Naive thymus-derived CD8-positive, alpha-beta T cell (primary cell): ENCODE measurements around the gene DPYD. TPM values are rescaled to one million over a fixed set of nuclear protein-coding genes. Genes with fewer than 3 reads are reported as not detected.

Experiments
- ATAC-seq, 2 donors: fragments of 150-1000 bp; cut with Tn5 transposase in 1 of 2; sonication (Bioruptor Pico), chemical (Tn5 transposase) in 1 of 2; 1 replicate in 1 of 2; 2 replicates in 1 of 2; pipeline ENCODE4 v1.10.0; 2021; ENCODE audit warnings: mild to moderate bottlenecking in 2 of 2, moderate library complexity in 2 of 2
- POLR2A ChIA-PET: fragments of 350-600 bp; sonication (Branson Sonifier 250); formaldehyde crosslinking; loops from one replicate; lab custom pipeline; 2021; ENCODE audit warnings: antibody characterized with exemption; lab: Charles Lee
- DNase-seq, 10 donors: peaks; one replicate each; pipeline versions ENCODE4 v3.0.0 to v3.0.0-alpha.2; 2020 to 2022
- H3K27ac Mint-ChIP-seq, 10 donors: one replicate each; pipeline ENCODE4 v1.8.0; 2020 to 2022; ENCODE audit warnings: mild to moderate bottlenecking in 10 of 10, mixed read lengths in 10 of 10, moderate library complexity in 4 of 10, inconsistent platforms in 1 of 10
- H3K27me3 Mint-ChIP-seq, 5 donors: one replicate each; pipeline ENCODE4 v1.8.0; 2021 to 2022; ENCODE audit warnings: mixed read lengths in 5 of 5
- H3K36me3 Mint-ChIP-seq, 3 donors: one replicate each; pipeline ENCODE4 v1.8.0; 2020 to 2022; ENCODE audit warnings: mixed read lengths in 3 of 3, mild to moderate bottlenecking in 2 of 3, inconsistent platforms in 1 of 3
- H3K4me1 Mint-ChIP-seq, 4 donors: one replicate each; pipeline ENCODE4 v1.8.0; 2021 to 2022; ENCODE audit warnings: mixed read lengths in 4 of 4
- H3K4me3 Mint-ChIP-seq, 10 donors: one replicate each; pipeline ENCODE4 v1.8.0; 2020 to 2022; ENCODE audit warnings: mild to moderate bottlenecking in 10 of 10, mixed read lengths in 10 of 10, moderate library complexity in 6 of 10, inconsistent platforms in 1 of 10
- H3K9me3 Mint-ChIP-seq, 9 donors: one replicate each; pipeline ENCODE4 v1.8.0; 2020 to 2022; ENCODE audit warnings: mixed read lengths in 9 of 9, mild to moderate bottlenecking in 3 of 9, inconsistent platforms in 1 of 9, moderate library complexity in 1 of 9
- polyA plus RNA-seq, 3 donors: library from polyadenylated mRNA; unstranded; fragments of 300-500 nt; fragmentation: Illumina TruSeq; gene quantifications; one replicate each; pipeline ENCODE4 v1.2.3, GENCODE V29; 2021
- total RNA-seq, 8 experiments: library from RNA in 2 of 8; stranded (reverse) in 2 of 8; gene quantifications; one replicate each; pipeline ENCODE4 v1.2.3 and lab custom pipeline; 2021 to 2026

The DPYD gene
- total and polyA plus RNA-seq, 5 experiments from 2014 or later: 24.1 to 40.9 (median 39.3) TPM

DNA sequence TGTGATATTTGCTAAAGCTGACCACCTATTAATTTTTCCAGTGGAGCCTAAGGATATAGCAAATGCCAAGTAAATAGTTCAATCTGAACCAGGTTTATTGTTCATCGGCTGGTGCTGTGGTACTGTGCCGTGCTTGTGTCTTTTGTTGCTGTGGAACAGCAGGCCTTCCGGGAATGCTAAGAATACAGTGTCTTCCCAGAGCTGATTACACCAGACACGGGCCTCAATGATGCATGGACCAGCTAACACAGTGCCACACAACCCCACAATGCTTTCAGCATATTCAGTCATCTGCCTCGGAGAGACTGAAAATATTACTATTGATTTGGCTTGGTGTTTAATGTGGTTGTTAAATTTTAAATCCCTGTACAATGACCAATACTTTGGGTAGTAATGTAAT, 783.8 kb downstream of the DPYD start:
- no peak for DNase-seq
- no peak overlapping the region for H3K27ac Mint-ChIP-seq
- no peak overlapping the region for H3K4me3 Mint-ChIP-seq
- peaks cover 4 to 24% (median 14%) of the 10 kb centered on the region in 3 donors for H3K36me3 Mint-ChIP-seq
- no peak for ATAC-seq
- POLR2A ChIA-PET: no interaction called here
- peaks cover 2 to 11% (median 6%) of the 10 kb centered on the region in 4 donors for H3K4me1 Mint-ChIP-seq
- H3K27me3 Mint-ChIP-seq: no peaks in the 10 kb centered on the region
- no peaks in the 10 kb centered on the region for H3K9me3 Mint-ChIP-seq

DNA sequence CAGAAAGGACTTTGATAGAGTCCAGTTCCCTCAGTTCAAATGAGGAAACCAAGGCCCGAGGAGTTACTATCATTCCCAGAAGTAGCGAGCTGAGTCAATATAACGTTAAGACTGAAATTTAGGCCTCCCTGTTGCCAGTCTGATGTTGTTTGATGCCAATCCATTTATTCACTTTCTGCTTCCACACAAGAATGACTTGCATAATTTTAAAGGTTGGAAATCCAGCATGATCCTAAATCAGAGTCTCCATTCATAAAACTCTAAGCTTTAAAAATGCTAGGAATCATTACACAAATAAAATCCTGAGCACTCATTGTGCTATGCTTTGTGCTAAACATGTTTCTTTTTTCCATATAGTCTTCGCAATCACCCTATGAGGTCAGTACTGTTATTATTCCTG, 784.9 kb downstream of the DPYD start:
- Mint-ChIP-seq H3K9me3 (no peaks in the 10 kb centered on the region), H3K27me3 (no peaks in the 10 kb centered on the region), H3K4me1 (peaks cover 0 to 11% (median 6%) of the 10 kb centered on the region in 4 donors), H3K27ac (no peak overlapping the region), H3K36me3 (peaks cover 10 to 32% (median 21%) of the 10 kb centered on the region in 3 donors), H3K4me3 (no peak overlapping the region)
- no peak for ATAC-seq
- POLR2A ChIA-PET: no interaction called here
- no peak for DNase-seq

- ATAC-seq (no peak), DNase-seq (no peak)
- Mint-ChIP-seq H3K36me3 (peaks cover 6 to 22% (median 19%) of the 10 kb centered on the region in 3 donors), H3K4me3 (no peak overlapping the region), H3K9me3 (no peaks in the 10 kb centered on the region), H3K27me3 (no peaks in the 10 kb centered on the region), H3K27ac (no peak overlapping the region), H3K4me1 (no peaks in the 10 kb centered on the region)
- POLR2A ChIA-PET: no interaction called here
Observed at GRCh38 chr1:97128426-97128825, 792.4 kb downstream of the DPYD start.

DNA sequence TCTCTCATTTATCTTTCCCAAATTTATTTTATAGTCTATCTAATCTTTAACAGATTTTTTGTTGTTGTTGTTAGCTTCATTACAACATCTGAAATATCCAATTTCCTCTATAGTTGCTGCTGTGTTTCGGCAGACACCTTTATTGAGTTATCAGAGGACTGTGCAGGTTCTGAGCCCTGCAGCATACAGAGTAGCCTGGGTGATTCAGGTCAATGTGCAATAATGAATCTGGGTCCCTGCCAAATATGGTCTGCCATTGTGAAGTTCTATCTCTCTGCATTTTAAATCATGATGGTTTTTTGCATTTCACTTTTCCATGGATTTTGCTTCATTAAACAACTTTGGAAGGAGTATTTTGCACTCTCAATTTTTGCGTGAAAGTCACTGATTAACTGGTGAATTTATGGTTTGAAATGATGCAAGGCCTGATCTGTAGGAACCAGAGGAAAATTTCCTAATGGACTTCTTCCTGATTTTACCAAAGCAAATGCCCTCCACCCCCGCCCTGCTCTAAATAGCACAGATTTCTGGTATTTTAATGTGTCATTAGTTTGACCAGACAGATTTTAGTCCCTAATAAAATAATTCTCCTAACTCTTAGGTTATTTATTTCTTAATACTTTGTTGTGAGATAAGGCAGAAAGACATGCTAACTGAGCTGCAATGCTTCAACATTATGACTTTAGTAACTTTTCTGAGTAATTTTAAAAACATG, 797.0 kb downstream of the DPYD start:
- no peaks in the 10 kb centered on the region for H3K4me1 Mint-ChIP-seq
- DNase-seq: no peak
- POLR2A ChIA-PET: no interaction called here
- H3K9me3 Mint-ChIP-seq: no peaks in the 10 kb centered on the region
- no peak overlapping the region for H3K27ac Mint-ChIP-seq
- no peak for ATAC-seq
- H3K36me3 Mint-ChIP-seq: peaks cover 0 to 34% (median 26%) of the 10 kb centered on the region in 3 donors
- no peaks in the 10 kb centered on the region for H3K27me3 Mint-ChIP-seq
- no peak overlapping the region for H3K4me3 Mint-ChIP-seq

- H3K4me1 Mint-ChIP-seq: no peaks in the 10 kb centered on the region
- POLR2A ChIA-PET: no interaction called here
- peaks cover 0 to 39% (median 34%) of the 10 kb centered on the region in 3 donors for H3K36me3 Mint-ChIP-seq
- H3K27me3 Mint-ChIP-seq: no peaks in the 10 kb centered on the region
- ATAC-seq (no peak), DNase-seq (no peak)
- no peak overlapping the region for H3K27ac Mint-ChIP-seq
- H3K9me3 Mint-ChIP-seq: no peaks in the 10 kb centered on the region
- no peak overlapping the region for H3K4me3 Mint-ChIP-seq
Observed at GRCh38 chr1:97120806-97121205, 800.0 kb downstream of the DPYD start.

DNA sequence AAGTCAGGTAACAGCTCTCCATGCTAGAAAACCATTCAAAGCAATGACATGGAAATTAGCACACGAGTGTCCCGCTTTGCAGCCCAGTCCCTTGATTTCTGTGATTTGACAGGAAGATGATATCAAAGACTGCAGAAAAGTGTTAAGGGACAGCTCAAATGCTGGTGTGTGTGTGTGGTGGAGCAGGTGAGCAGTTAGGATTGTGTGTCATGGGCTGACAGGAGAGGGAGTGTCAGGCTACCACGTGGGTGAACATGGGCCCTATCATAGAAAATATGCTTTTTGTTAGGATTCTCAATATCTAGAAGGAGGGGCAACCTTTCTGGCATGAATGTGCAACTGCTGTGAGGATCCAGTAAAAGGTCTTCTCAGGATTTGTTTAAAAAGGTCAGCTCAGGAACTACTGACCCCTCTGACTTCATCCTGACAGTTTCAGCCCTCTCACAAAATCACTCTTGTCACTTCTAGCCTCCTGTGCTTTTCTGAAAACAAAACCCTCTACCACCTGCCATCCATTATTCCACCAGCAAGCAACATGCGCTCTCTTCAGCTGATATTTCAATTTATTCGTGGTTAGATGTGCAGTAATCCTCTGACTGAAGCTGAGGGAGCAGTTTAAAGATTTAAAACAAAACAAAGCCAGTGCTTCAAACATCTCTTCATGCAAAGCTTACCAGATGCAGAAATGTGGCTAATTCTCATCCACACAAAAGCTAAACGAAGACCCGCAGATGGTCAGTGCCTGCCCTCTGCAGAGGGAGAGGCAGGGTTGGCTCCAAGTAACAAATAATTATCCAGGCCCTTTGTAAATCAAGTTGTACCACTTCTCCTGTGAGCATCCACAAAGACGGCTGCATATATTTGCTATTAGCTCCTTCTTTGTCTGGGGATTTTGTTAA, 801.3 kb downstream of the DPYD start:
- H3K9me3 Mint-ChIP-seq: no peaks in the 10 kb centered on the region
- no peak for DNase-seq
- no peak for ATAC-seq
- no peak overlapping the region for H3K27ac Mint-ChIP-seq
- no peak overlapping the region for H3K4me3 Mint-ChIP-seq
- peaks cover 0 to 39% (median 37%) of the 10 kb centered on the region in 3 donors for H3K36me3 Mint-ChIP-seq
- no peaks in the 10 kb centered on the region for H3K4me1 Mint-ChIP-seq
- POLR2A ChIA-PET: no interaction called here
- no peaks in the 10 kb centered on the region for H3K27me3 Mint-ChIP-seq

GRCh38 chr1:97114842-97115241, 806.0 kb downstream of the DPYD start:
- H3K9me3 Mint-ChIP-seq: no peaks in the 10 kb centered on the region
- H3K4me1 Mint-ChIP-seq: no peaks in the 10 kb centered on the region
- ATAC-seq (no peak), DNase-seq (no peak)
- H3K27ac Mint-ChIP-seq: no peak overlapping the region
- POLR2A ChIA-PET: no interaction called here
- H3K27me3 Mint-ChIP-seq: no peaks in the 10 kb centered on the region
- H3K36me3 Mint-ChIP-seq: peaks cover 0 to 46% (median 41%) of the 10 kb centered on the region in 3 donors
- H3K4me3 Mint-ChIP-seq: no peak overlapping the region

DNA sequence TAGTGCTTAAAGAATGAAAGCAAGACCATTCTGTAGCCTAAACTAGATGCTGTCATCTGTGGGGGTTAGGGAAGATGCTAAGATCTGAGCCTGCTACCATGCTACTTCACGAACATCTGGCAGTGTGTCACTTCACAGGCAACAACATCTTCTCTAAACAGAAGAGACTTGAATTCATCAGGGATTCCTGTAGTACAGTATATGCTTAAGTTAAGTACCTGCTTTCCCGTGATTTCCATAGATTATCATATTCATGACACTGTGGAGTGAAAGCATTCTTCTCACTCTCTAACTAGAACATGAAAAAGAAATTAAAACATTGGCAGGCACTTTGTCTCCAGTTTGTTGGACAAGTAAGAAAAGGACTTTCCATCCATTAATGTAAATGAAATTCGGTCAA, 808.4 kb downstream of the DPYD start:
- Mint-ChIP-seq H3K27me3 (no peaks in the 10 kb centered on the region), H3K4me1 (no peaks in the 10 kb centered on the region), H3K27ac (no peak overlapping the region), H3K4me3 (no peak overlapping the region), H3K36me3 (peaks cover 0 to 45% (median 30%) of the 10 kb centered on the region in 3 donors), H3K9me3 (no peaks in the 10 kb centered on the region)
- ATAC-seq (no peak), DNase-seq (no peak)
- POLR2A ChIA-PET: no interaction called here

DNA sequence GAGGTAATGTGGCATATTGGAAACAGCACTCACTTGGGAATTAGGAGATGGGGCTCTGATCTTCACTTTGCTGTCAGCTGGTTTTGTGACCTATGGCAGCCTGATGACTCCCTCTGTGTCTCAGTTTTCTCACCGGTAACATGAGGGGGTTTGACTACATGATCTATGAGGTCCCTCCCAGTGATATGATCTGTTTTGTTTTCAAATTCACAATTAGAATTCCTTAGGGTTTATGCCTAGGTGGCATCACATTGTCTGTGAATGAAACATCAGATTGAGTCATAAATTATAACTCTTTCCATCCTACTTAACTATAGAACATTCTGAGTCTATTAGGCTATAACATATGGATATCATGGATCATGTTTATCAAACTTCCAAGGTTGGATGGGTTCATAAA, 812.7 kb downstream of the DPYD start:
- Mint-ChIP-seq H3K27ac (no peak overlapping the region), H3K9me3 (peaks cover 0 to 24% (median 4%) of the 10 kb centered on the region in 9 donors), H3K4me3 (no peak overlapping the region), H3K27me3 (no peaks in the 10 kb centered on the region), H3K36me3 (peaks cover 22 to 45% (median 32%) of the 10 kb centered on the region in 3 donors), H3K4me1 (no peaks in the 10 kb centered on the region)
- no peak for DNase-seq
- ATAC-seq: no peak
- POLR2A ChIA-PET: no interaction called here

DNA sequence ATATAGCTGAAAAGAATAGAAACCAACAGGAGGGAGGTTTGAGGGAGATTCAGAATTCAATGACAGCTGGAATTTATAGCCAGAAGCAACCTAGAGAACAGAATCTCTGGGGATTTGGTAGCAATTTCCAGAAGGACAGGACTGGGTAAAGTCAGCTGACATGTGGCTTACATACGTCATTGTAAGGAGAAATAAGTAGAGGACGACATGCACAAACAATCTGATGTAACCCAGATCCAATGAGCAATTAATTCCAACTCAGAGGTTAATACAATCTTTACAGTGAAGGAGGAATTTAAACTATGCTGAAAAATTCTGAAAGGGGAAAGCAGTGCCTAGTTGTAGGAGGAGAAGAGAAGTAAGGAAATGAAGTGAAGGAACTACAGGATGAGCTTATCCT, 815.3 kb downstream of the DPYD start:
- H3K4me1 Mint-ChIP-seq: no peaks in the 10 kb centered on the region
- POLR2A ChIA-PET: no interaction called here
- no peak overlapping the region for H3K27ac Mint-ChIP-seq
- peaks cover 22 to 45% (median 25%) of the 10 kb centered on the region in 3 donors for H3K36me3 Mint-ChIP-seq
- ATAC-seq: no peak
- H3K4me3 Mint-ChIP-seq: no peak overlapping the region
- peaks cover 0 to 24% (median 4%) of the 10 kb centered on the region in 9 donors for H3K9me3 Mint-ChIP-seq
- H3K27me3 Mint-ChIP-seq: no peaks in the 10 kb centered on the region
- DNase-seq: no peak

DNA sequence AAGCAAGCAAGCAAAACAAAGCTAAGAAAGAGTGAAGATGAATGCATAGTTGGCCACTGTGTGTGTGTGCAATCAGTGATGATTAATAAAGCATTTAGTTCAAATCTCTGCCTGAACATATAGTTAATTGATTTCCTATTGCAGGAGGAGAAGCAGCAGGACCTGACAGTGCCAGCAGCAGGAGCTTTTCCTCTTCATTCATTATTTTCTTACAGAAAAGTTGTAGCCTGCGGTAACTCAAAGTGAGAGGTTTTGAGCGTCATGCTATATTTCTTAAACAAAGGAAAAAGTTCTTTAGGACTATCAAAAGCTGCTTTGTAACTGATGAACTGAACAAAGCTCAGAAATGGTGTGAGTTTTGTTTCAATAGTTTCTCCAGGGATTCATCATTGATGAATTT, 819.3 kb downstream of the DPYD start:
- Mint-ChIP-seq H3K36me3 (peaks cover 37 to 54% (median 46%) of the 10 kb centered on the region in 3 donors), H3K27ac (no peak overlapping the region), H3K27me3 (no peaks in the 10 kb centered on the region), H3K4me1 (no peaks in the 10 kb centered on the region), H3K4me3 (no peak overlapping the region), H3K9me3 (peaks cover 0 to 24% (median 4%) of the 10 kb centered on the region in 9 donors)
- ATAC-seq (no peak), DNase-seq (no peak)
- POLR2A ChIA-PET: no interaction called here

DNA sequence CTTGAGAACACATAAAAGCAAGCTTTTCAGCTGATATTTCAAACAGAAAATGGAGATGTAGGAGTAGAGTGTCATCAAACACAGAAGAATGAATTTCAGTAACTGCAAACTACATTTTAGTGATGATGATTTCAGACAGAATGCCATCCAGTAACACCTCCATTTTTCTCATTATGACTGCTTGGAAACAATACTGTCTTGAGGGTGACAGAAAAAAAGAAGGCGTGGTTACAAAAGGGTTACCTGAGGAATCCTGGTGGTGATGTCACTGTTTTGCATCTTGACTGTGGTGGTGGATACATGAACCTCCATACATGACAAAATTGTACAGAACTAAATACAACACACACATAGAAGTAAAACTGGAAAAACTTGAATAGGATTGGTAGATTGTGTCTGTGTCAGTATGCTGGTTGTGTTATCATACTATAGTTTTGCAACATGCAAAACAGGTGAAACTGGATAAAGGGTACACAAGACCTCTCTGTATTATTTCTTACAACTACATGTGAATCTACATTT, 823.4 kb downstream of the DPYD start:
- Mint-ChIP-seq H3K36me3 (peaks cover 19 to 43% (median 43%) of the 10 kb centered on the region in 3 donors), H3K27me3 (no peaks in the 10 kb centered on the region), H3K4me1 (no peaks in the 10 kb centered on the region), H3K27ac (no peak overlapping the region), H3K4me3 (no peak overlapping the region), H3K9me3 (no peaks in the 10 kb centered on the region)
- DNase-seq (no peak), ATAC-seq (no peak)
- POLR2A ChIA-PET: no interaction called here

DNA sequence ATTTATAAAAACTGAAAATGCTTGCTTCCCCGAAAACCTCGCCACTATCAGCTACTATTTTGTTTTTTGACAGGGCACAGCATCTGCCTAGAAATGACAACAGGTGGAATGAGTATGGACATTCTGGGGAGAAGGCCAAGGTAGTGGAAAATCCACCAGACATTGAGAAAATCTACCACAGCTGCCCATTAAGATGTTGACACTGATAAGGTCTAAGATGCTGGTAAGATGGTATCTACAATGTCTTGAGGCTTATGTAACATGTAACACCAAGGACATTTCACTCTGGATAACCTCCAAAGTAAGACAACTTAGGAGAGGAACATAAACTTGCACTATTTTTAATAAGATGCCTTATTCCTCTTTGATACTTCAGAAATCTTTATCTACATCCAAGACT, 825.1 kb downstream of the DPYD start:
- Mint-ChIP-seq H3K27ac (no peak overlapping the region), H3K27me3 (no peaks in the 10 kb centered on the region), H3K4me3 (no peak overlapping the region), H3K36me3 (peaks cover 22 to 39% (median 38%) of the 10 kb centered on the region in 3 donors), H3K4me1 (no peaks in the 10 kb centered on the region), H3K9me3 (no peaks in the 10 kb centered on the region)
- DNase-seq (no peak), ATAC-seq (no peak)
- POLR2A ChIA-PET: no interaction called here
